ENCODE measurements around the gene ZFP57. TPM values are rescaled to one million over a fixed set of nuclear protein-coding genes. Genes with fewer than 3 reads are reported as not detected.
A peak's percentile ranks its signal among the peaks of the same experiment; 100 is the strongest.

Gene ZFP57
- polyA plus RNA-seq, 1 donor from 2014 or later, result not detected

GRCh38 chr6:29656157-29656556 is 24.8 kb downstream of the ZFP57 start:
- H3K9ac ChIP-seq (ENCODE audit: low read length), result no peak overlapping the region
- no peak overlapping the region for H3K4me2 ChIP-seq (ENCODE audit: low read length)
- no peaks in the 10 kb centered on the region for H3K79me2 ChIP-seq (replicated peaks; ENCODE audit: insufficient read depth, low read length)
- H2AFZ ChIP-seq (ENCODE audit: low read depth, low read length), result no peak overlapping the region
- no peaks in the 10 kb centered on the region for H3K9me3 ChIP-seq (ENCODE audit: low read length)
- no peaks in the 10 kb centered on the region for H4K20me1 ChIP-seq (ENCODE audit: insufficient read depth)
- no peaks in the 10 kb centered on the region for H3K27me3 ChIP-seq (ENCODE audit: insufficient read depth, low read depth, low read length)
- no peak overlapping the region for H3K4me3 ChIP-seq (ENCODE audit: low read length)
- H3K36me3 ChIP-seq (ENCODE audit: insufficient read depth, low read length), result no peaks in the 10 kb centered on the region
- no peak for TF ChIP-seq CTCF (IDR thresholded peaks at IDR 0.05; ENCODE audit: poor library complexity, severe bottlenecking)
- no peak for TF ChIP-seq MXI1 (conservative IDR thresholded peaks at IDR 0.05; ENCODE audit: poor library complexity, severe bottlenecking)
- TF ChIP-seq RAD21 (conservative IDR thresholded peaks at IDR 0.05), result no peak
- no peak for TF ChIP-seq TAF1 (IDR thresholded peaks at IDR 0.05; ENCODE audit: low read depth)
- no peak for TF ChIP-seq EP300 (conservative IDR thresholded peaks at IDR 0.05; ENCODE audit: poor library complexity, severe bottlenecking)
- no peak for TF ChIP-seq EZH2 (IDR thresholded peaks at IDR 0.05; ENCODE audit: borderline replicate concordance, insufficient read depth, low read length, poor library complexity, severe bottlenecking)
- no peaks in the 10 kb centered on the region for H3F3A ChIP-seq (ENCODE audit: insufficient read depth, low read length, poor library complexity, severe bottlenecking)
- H3K9me2 ChIP-seq (ENCODE audit: insufficient read depth, low read length), result no peaks in the 10 kb centered on the region
- H3K27ac ChIP-seq (ENCODE audit: low read length), result no peak overlapping the region

- H4K20me1 ChIP-seq (ENCODE audit: insufficient read depth), result no peaks in the 10 kb centered on the region
- no peaks in the 10 kb centered on the region for H3F3A ChIP-seq (ENCODE audit: insufficient read depth, low read length, poor library complexity, severe bottlenecking)
- no peak overlapping the region for H2AFZ ChIP-seq (ENCODE audit: low read depth, low read length)
- no peaks in the 10 kb centered on the region for H3K36me3 ChIP-seq (ENCODE audit: insufficient read depth, low read length)
- TF ChIP-seq RAD21 (conservative IDR thresholded peaks at IDR 0.05) (no peak), EP300 (conservative IDR thresholded peaks at IDR 0.05; ENCODE audit: poor library complexity, severe bottlenecking) (no peak), SMC3 (conservative IDR thresholded peaks at IDR 0.05; ENCODE audit: poor library complexity) (no peak), EZH2 (IDR thresholded peaks at IDR 0.05; ENCODE audit: borderline replicate concordance, insufficient read depth, low read length, poor library complexity, severe bottlenecking) (no peak), CTCF (IDR thresholded peaks at IDR 0.05; ENCODE audit: poor library complexity, severe bottlenecking) (no peak), MXI1 (conservative IDR thresholded peaks at IDR 0.05; ENCODE audit: poor library complexity, severe bottlenecking) (no peak), TAF1 (IDR thresholded peaks at IDR 0.05; ENCODE audit: low read depth) (no peak)
- no peaks in the 10 kb centered on the region for H3K79me2 ChIP-seq (replicated peaks; ENCODE audit: insufficient read depth, low read length)
- H3K4me3 ChIP-seq (ENCODE audit: low read length), result no peak overlapping the region
- H3K9ac ChIP-seq (ENCODE audit: low read length), result no peak overlapping the region
- no peaks in the 10 kb centered on the region for H3K27me3 ChIP-seq (ENCODE audit: insufficient read depth, low read depth, low read length)
- no peak overlapping the region for H3K4me2 ChIP-seq (ENCODE audit: low read length)
- no peaks in the 10 kb centered on the region for H3K9me2 ChIP-seq (ENCODE audit: insufficient read depth, low read length)
- no peak overlapping the region for H3K27ac ChIP-seq (ENCODE audit: low read length)
- H3K9me3 ChIP-seq (ENCODE audit: low read length), result no peaks in the 10 kb centered on the region
These were observed 25.3 kb downstream of the ZFP57 start for GRCh38 chr6:29655658-29656057.

- TF ChIP-seq REST (IDR thresholded peaks at IDR 0.05; ENCODE audit: borderline replicate concordance) (no peak), CTCF (IDR thresholded peaks at IDR 0.05; ENCODE audit: poor library complexity, severe bottlenecking) (peak; percentile 77), RAD21 (conservative IDR thresholded peaks at IDR 0.05) (peak; percentile 63), SMC3 (conservative IDR thresholded peaks at IDR 0.05; ENCODE audit: poor library complexity) (peak; percentile 63)
- Histone ChIP-seq H4K20me1 (ENCODE audit: insufficient read depth) (no peaks in the 10 kb centered on the region), H3K79me2 (replicated peaks; ENCODE audit: insufficient read depth, low read length) (no peaks in the 10 kb centered on the region), H3K9me3 (ENCODE audit: low read length) (no peaks in the 10 kb centered on the region), H3K27me3 (ENCODE audit: insufficient read depth, low read depth, low read length) (no peaks in the 10 kb centered on the region), H3K9ac (ENCODE audit: low read length) (no peak overlapping the region), H3K4me2 (ENCODE audit: low read length) (no peak overlapping the region), H3F3A (ENCODE audit: insufficient read depth, low read length, poor library complexity, severe bottlenecking) (no peaks in the 10 kb centered on the region), H3K4me3 (ENCODE audit: low read length) (no peak overlapping the region), H3K9me2 (ENCODE audit: insufficient read depth, low read length) (no peaks in the 10 kb centered on the region), H2AFZ (ENCODE audit: low read depth, low read length) (no peak overlapping the region), H3K27ac (ENCODE audit: low read length) (no peak overlapping the region), H3K36me3 (ENCODE audit: insufficient read depth, low read length) (no peaks in the 10 kb centered on the region)
These were observed 27.4 kb downstream of the ZFP57 start for GRCh38 chr6:29653452-29654038.

All from neural cell (in vitro differentiated cells).